Tibial nerve (tissue), 4 donors: Measurements from ENCODE around the gene RAB11FIP2.

Source experiments
- CTCF ChIP-seq, 5 experiments: fragments of 200-600 bp in 3 of 5; fragments of 450-650 bp in 2 of 5; sonication (generic) in 3 of 5; IDR thresholded peaks; one replicate each; pipeline ENCODE4 v1.5.1; 2016 to 2019; ENCODE audit warnings: antibody characterized with exemption in 5 of 5, mild to moderate bottlenecking in 3 of 5, moderate library complexity in 2 of 5
- EP300 ChIP-seq, 2 donors: sonication (generic); formaldehyde crosslinking; IDR thresholded peaks; one replicate each; pipeline ENCODE4 v1.6.1; 2017; ENCODE audit warnings: antibody characterized with exemption in 2 of 2, mild to moderate bottlenecking in 1 of 2
- POLR2A ChIP-seq, 2 donors: fragments of 450-650 bp; IDR thresholded peaks; one replicate each; pipeline ENCODE4 v1.6.1; 2017; ENCODE audit warnings: antibody characterized with exemption in 2 of 2, mild to moderate bottlenecking in 2 of 2, moderate library complexity in 2 of 2

GRCh38 chr10:117997673-117998072, 49.1 kb downstream of the RAB11FIP2 start:
- no peak for TF ChIP-seq CTCF (IDR thresholded peaks at IDR 0.05)
- no peak for TF ChIP-seq EP300 (IDR thresholded peaks at IDR 0.05)
- TF ChIP-seq POLR2A (IDR thresholded peaks at IDR 0.05), result no peak
